Osteoblast (primary cell): ENCODE measurements around the gene OSCP1. TPM values are rescaled to one million over a fixed set of nuclear protein-coding genes. Genes with fewer than 3 reads are reported as not detected.

Experiments used
- DNase-seq: peaks from one replicate; pipeline ENCODE4 v3.0.0; 2011; ENCODE audit warnings: low spot score, mixed read lengths; ENCODE audit not compliant: insufficient read length; ENCODE audit errors: missing footprints
- H2AFZ ChIP-seq: 2 replicates; pipeline ENCODE4 v1.6.0; 2011; ENCODE audit warnings: mild to moderate bottlenecking, low read length
- H3K27ac ChIP-seq: 2 replicates; pipeline ENCODE4 v1.5.1; 2011; ENCODE audit warnings: mild to moderate bottlenecking, low read depth, low read length, moderate library complexity
- H3K27me3 ChIP-seq: 2 replicates; pipeline ENCODE4 v1.6.0; 2012; ENCODE audit warnings: mild to moderate bottlenecking, control low read depth, inconsistent platforms, low read length, moderate library complexity; ENCODE audit not compliant: insufficient read depth
- H3K36me3 ChIP-seq: 2 replicates; pipeline ENCODE4 v1.5.1; 2011; ENCODE audit warnings: mild to moderate bottlenecking, low read length, control low read depth, moderate library complexity; ENCODE audit not compliant: insufficient read depth
- H3K4me1 ChIP-seq: 2 replicates; pipeline ENCODE4 v1.5.1; 2011; ENCODE audit warnings: mild to moderate bottlenecking, low read length, control low read depth, moderate library complexity; ENCODE audit not compliant: insufficient read depth
- H3K4me2 ChIP-seq: 2 replicates; pipeline ENCODE4 v1.6.0; 2011; ENCODE audit warnings: mild to moderate bottlenecking, low read length; ENCODE audit not compliant: insufficient read depth
- H3K4me3 ChIP-seq: fragments of 200-600 bp; sonication (generic); 3 replicates; pipeline ENCODE4 v1.5.1; 2012; ENCODE audit warnings: mild to moderate bottlenecking, low read length, inconsistent platforms; ENCODE audit not compliant: insufficient read depth
- H3K79me2 ChIP-seq: 2 replicates; pipeline ENCODE4 v1.6.0; 2012; ENCODE audit warnings: mild to moderate bottlenecking, low read length, control low read depth, inconsistent platforms; ENCODE audit not compliant: insufficient read depth
- H3K9me3 ChIP-seq: 2 replicates; pipeline ENCODE4 v1.5.1; 2011; ENCODE audit warnings: low read depth, low read length, control low read depth
- H4K20me1 ChIP-seq: 2 replicates; pipeline ENCODE4 v1.6.0; 2012; ENCODE audit warnings: mild to moderate bottlenecking, low read length, control low read depth; ENCODE audit not compliant: insufficient read depth
- total RNA-seq: library from RNA; depleted of rRNA; stranded (reverse); fragments of >200 nt; gene quantifications from 2 replicates; pipeline ENCODE4 v1.2.3, GENCODE V29; 2012
- TF ChIP-seq, protein P1 (sequence below): IDR thresholded peaks from 2 replicates; pipeline ENCODE4 v1.5.1; 2011; ENCODE audit warnings: mild to moderate bottlenecking, low read depth, low read length, moderate library complexity; ENCODE audit errors: extremely low read depth

OSCP1 gene
- total RNA-seq, 1 donor = 14.5 TPM

DNA sequence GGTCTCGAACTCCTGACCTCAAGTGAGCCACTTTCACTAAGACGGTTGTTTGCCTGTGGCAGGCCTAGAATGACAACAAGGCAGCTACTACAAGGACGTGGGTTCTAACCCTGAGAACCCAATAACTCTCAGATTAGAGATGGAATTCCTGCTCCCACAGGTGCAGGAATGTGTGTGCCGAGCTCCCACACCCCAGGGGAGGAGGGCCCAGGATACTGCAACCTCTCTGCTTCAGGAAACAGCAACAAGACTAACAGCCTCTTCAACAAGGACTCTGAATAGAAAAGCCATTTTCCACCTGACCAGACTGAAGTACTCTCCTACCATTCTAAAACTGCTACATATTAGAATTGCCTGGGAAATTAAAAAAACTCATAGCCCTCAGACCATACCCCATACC lies 57.4 kb downstream of the OSCP1 start:
- peaks cover 4% of the 10 kb centered on the region for H4K20me1 ChIP-seq
- peaks cover 38% of the 10 kb centered on the region for H3K79me2 ChIP-seq
- no peaks in the 10 kb centered on the region for H3K27me3 ChIP-seq
- no peak overlapping the region for H2AFZ ChIP-seq
- H3K27ac ChIP-seq = no peak overlapping the region
- no peak overlapping the region for H3K4me3 ChIP-seq
- H3K4me2 ChIP-seq = no peak overlapping the region
- TF ChIP-seq, protein P1, sequence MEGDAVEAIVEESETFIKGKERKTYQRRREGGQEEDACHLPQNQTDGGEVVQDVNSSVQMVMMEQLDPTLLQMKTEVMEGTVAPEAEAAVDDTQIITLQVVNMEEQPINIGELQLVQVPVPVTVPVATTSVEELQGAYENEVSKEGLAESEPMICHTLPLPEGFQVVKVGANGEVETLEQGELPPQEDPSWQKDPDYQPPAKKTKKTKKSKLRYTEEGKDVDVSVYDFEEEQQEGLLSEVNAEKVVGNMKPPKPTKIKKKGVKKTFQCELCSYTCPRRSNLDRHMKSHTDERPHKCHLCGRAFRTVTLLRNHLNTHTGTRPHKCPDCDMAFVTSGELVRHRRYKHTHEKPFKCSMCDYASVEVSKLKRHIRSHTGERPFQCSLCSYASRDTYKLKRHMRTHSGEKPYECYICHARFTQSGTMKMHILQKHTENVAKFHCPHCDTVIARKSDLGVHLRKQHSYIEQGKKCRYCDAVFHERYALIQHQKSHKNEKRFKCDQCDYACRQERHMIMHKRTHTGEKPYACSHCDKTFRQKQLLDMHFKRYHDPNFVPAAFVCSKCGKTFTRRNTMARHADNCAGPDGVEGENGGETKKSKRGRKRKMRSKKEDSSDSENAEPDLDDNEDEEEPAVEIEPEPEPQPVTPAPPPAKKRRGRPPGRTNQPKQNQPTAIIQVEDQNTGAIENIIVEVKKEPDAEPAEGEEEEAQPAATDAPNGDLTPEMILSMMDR = no peak
- DNase-seq = no peak
- H3K9me3 ChIP-seq = no peaks in the 10 kb centered on the region
- H3K4me1 ChIP-seq = peaks cover 13% of the 10 kb centered on the region
- peaks cover 47% of the 10 kb centered on the region for H3K36me3 ChIP-seq

DNA sequence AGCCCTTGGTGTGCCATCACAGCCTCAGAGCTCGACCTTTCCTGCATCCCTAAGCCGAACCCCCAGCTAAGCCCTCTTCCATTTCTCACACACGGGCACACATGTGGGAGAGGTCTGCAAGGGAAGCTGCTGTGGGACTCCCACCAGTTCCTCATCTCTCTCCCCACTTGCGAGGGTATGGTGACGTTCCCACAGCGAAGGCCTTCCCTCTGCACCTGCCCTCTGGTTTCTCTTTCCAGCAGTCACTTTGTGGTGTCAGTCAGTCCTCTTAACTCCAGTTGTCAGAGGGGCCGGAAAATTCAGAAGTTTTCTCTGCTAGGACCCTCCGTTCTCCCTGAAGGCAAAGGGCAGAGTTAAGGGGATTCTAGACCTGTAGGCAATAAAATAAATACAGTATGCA lies 59.0 kb downstream of the OSCP1 start:
- Histone ChIP-seq H3K4me1 (peaks cover 18% of the 10 kb centered on the region), H4K20me1 (peaks cover 4% of the 10 kb centered on the region), H3K36me3 (peaks cover 47% of the 10 kb centered on the region), H3K9me3 (no peaks in the 10 kb centered on the region), H3K79me2 (peaks cover 25% of the 10 kb centered on the region), H3K4me3 (no peak overlapping the region), H3K27me3 (no peaks in the 10 kb centered on the region), H2AFZ (no peak overlapping the region), H3K4me2 (no peak overlapping the region), H3K27ac (no peak overlapping the region)
- TF ChIP-seq, protein P1 = no peak
- DNase-seq = no peak

DNA sequence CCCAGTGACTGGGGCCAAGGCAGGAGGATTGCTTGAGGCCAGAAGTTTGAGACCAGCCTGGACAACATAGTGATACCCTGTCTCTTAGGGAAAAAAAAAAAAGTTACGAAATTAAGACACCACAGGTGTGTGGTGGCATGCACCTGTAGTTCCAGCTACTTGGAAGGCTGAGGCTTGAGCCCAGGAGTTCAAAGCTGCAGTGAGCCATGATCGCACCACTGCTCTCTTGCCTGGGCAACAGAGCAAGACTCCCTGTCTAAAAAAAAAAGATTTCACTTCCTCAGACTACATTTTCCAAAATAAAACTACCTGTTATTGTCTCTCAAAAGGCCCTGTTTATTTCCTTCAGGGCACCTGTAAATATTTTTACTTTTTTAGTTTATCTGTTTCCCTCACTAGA lies 59.8 kb downstream of the OSCP1 start:
- peaks cover 4% of the 10 kb centered on the region for H4K20me1 ChIP-seq
- no peaks in the 10 kb centered on the region for H3K9me3 ChIP-seq
- no peak overlapping the region for H3K4me2 ChIP-seq
- DNase-seq = no peak
- H3K27ac ChIP-seq = no peak overlapping the region
- no peak overlapping the region for H3K4me3 ChIP-seq
- TF ChIP-seq, protein P1 = no peak
- no peak overlapping the region for H2AFZ ChIP-seq
- no peaks in the 10 kb centered on the region for H3K27me3 ChIP-seq
- peaks cover 47% of the 10 kb centered on the region for H3K36me3 ChIP-seq
- peaks cover 21% of the 10 kb centered on the region for H3K79me2 ChIP-seq
- peaks cover 19% of the 10 kb centered on the region for H3K4me1 ChIP-seq

DNA sequence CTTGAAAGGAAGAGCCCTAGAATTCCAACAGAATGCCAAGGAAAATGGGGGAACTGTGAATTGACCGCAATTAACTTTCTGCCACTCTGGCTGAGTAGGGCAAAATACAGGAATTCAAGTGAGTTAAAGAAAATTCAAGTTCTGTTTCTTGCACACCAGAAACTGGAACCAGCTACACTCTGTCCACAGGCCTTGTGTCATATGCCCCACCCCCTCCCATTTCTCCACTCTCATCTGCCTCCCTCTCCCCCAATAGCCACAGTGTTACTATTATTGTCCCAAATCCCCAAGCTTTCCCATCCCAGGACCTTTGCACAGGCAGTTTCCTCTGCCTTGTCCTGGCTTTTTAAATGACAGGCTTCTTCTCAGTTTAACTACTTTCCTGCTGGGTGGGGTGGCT lies 60.3 kb downstream of the OSCP1 start:
- TF ChIP-seq, protein P1 = no peak
- Histone ChIP-seq H3K27me3 (no peaks in the 10 kb centered on the region), H3K4me3 (no peak overlapping the region), H3K79me2 (peaks cover 22% of the 10 kb centered on the region), H3K36me3 (peaks cover 47% of the 10 kb centered on the region), H3K9me3 (no peaks in the 10 kb centered on the region), H4K20me1 (peaks cover 6% of the 10 kb centered on the region), H3K4me2 (no peak overlapping the region), H2AFZ (no peak overlapping the region), H3K4me1 (peaks cover 20% of the 10 kb centered on the region), H3K27ac (no peak overlapping the region)
- no peak for DNase-seq
